Gastrocnemius medialis (tissue), 4 donors: ENCODE measurements around the gene PLPP1. TPM values are rescaled to one million over a fixed set of nuclear protein-coding genes. Genes with fewer than 3 reads are reported as not detected.

Experiments used
- ATAC-seq, 2 donors: fragments of 150-250 bp; one replicate each; pipeline ENCODE4 v1.9.1; 2016
- DNase-seq, 2 donors: peaks; one replicate each; pipeline ENCODE4 v3.0.0-alpha.2; 2019
- H3K27ac ChIP-seq, 4 donors: fragments of 200-600 bp; sonication (generic); 1 replicate in 1 of 4; 2 replicates in 3 of 4; pipeline ENCODE4 v1.5.1; 2016 to 2018; ENCODE audit warnings: mild to moderate bottlenecking in 2 of 4, moderate library complexity in 1 of 4
- H3K27me3 ChIP-seq, 3 donors: fragments of 200-600 bp; sonication (generic) in 2 of 3; 1 replicate in 1 of 3; 2 replicates in 2 of 3; pipeline versions ENCODE4 v1.5.1 to v1.6.0; 2016 to 2019; ENCODE audit warnings: mild to moderate bottlenecking in 1 of 3, moderate library complexity in 1 of 3
- H3K36me3 ChIP-seq, 2 donors: fragments of 200-600 bp; sonication (generic) in 1 of 2; one replicate each; pipeline ENCODE4 v1.5.1; 2017 to 2018
- H3K4me1 ChIP-seq, 2 donors: fragments of 200-600 bp; sonication (generic) in 1 of 2; one replicate each; pipeline ENCODE4 v1.5.1; 2016 to 2017; ENCODE audit warnings: mild to moderate bottlenecking in 2 of 2
- H3K4me3 ChIP-seq, 4 donors: fragments of 200-600 bp; sonication (generic) in 3 of 4; 1 replicate in 1 of 4; 2 replicates in 3 of 4; pipeline ENCODE4 v1.5.1; 2016 to 2019; ENCODE audit warnings: mild to moderate bottlenecking in 2 of 4
- H3K9me3 ChIP-seq, 3 donors: fragments of 200-600 bp; sonication (generic) in 2 of 3; 1 replicate in 1 of 3; 2 replicates in 2 of 3; pipeline ENCODE4 v1.5.1; 2016 to 2019
- CTCF ChIP-seq, 5 experiments: fragments of 450-650 bp in 3 of 5; fragments of 200-600 bp in 2 of 5; sonication (generic) in 2 of 5; IDR thresholded peaks in 4 of 5; conservative IDR thresholded peaks in 1 of 5; 1 replicate in 4 of 5; 2 replicates in 1 of 5; pipeline ENCODE4 v1.5.1; 2016 to 2019; ENCODE audit warnings: antibody characterized with exemption in 5 of 5, mild to moderate bottlenecking in 3 of 5, moderate library complexity in 3 of 5
- POLR2A ChIP-seq, 2 donors: fragments of 450-650 bp; IDR thresholded peaks; one replicate each; pipeline ENCODE4 v1.6.1; 2017; ENCODE audit warnings: antibody characterized with exemption in 2 of 2, mild to moderate bottlenecking in 2 of 2, moderate library complexity in 2 of 2
- in situ Hi-C, 4 donors: fragments of 200-750 bp; cut with MboI; loops; one replicate each; pipeline versions ENCODE4 v1.15.0 to v1.8.0; 2017; ENCODE audit warnings: low sequenced_read_pairs in 4 of 4
- intact Hi-C: fragments of 100-400 bp; cut with DNase I; formaldehyde crosslinking; loops from one replicate; pipeline ENCODE4 v1.15.1; 2023; ENCODE audit warnings: low total_unique reads
- total RNA-seq, 4 donors: library from RNA; depleted of rRNA; stranded (reverse); fragments of >200 nt; gene quantifications; one replicate each; pipeline versions ENCODE4 v1.1.0 to v1.2.3, GENCODE V29; 2016

The PLPP1 gene
- total RNA-seq, 4 donors from 2014 or later: 79.8 to 147 (median 91.5) TPM

- no peak overlapping the region for H3K4me3 ChIP-seq
- intact Hi-C loops: no loop called here
- ATAC-seq (no peak), DNase-seq (no peak)
- H3K36me3 ChIP-seq: no peaks in the 10 kb centered on the region
- peak overlapping the region in 3 of 4 donors; percentile 21 to 31 (median 31) for H3K27ac ChIP-seq
- in situ Hi-C loops: no loop called here
- no peaks in the 10 kb centered on the region for H3K9me3 ChIP-seq
- TF ChIP-seq POLR2A (IDR thresholded peaks at IDR 0.05) (no peak), CTCF (IDR thresholded peaks at IDR 0.05 in 4 of 5, conservative IDR thresholded peaks at IDR 0.05 in 1 of 5) (no peak)
- H3K27me3 ChIP-seq: no peaks in the 10 kb centered on the region
- peaks cover 69 to 72% of the 10 kb centered on the region in 2 donors for H3K4me1 ChIP-seq
Measured at GRCh38 chr5:55517804-55518203, 17.0 kb downstream of the PLPP1 start.

- ATAC-seq (no peak), DNase-seq (no peak)
- H3K4me3 ChIP-seq: no peak overlapping the region
- peaks cover 55 to 66% of the 10 kb centered on the region in 2 donors for H3K4me1 ChIP-seq
- no peaks in the 10 kb centered on the region for H3K9me3 ChIP-seq
- in situ Hi-C loops (no loop called here), intact Hi-C loops (no loop called here)
- H3K27me3 ChIP-seq: no peaks in the 10 kb centered on the region
- H3K27ac ChIP-seq: peak overlapping the region in 3 of 4 donors; percentile 67 to 81 (median 70)
- TF ChIP-seq POLR2A (IDR thresholded peaks at IDR 0.05) (no peak), CTCF (IDR thresholded peaks at IDR 0.05 in 4 of 5, conservative IDR thresholded peaks at IDR 0.05 in 1 of 5) (no peak)
- no peaks in the 10 kb centered on the region for H3K36me3 ChIP-seq
Measured at GRCh38 chr5:55511010-55511409, 23.8 kb downstream of the PLPP1 start.

- peak in 1 of 2 donors; percentile 32 for ATAC-seq
- in situ Hi-C loops: no loop called here
- intact Hi-C loops: no loop called here
- DNase-seq: no peak
- peaks cover 53 to 65% of the 10 kb centered on the region in 2 donors for H3K4me1 ChIP-seq
- no peak for TF ChIP-seq CTCF (IDR thresholded peaks at IDR 0.05 in 4 of 5, conservative IDR thresholded peaks at IDR 0.05 in 1 of 5)
- no peak for TF ChIP-seq POLR2A (IDR thresholded peaks at IDR 0.05)
- H3K4me3 ChIP-seq: no peak overlapping the region
- no peaks in the 10 kb centered on the region for H3K27me3 ChIP-seq
- H3K27ac ChIP-seq: peak overlapping the region in 3 of 4 donors; percentile 67 to 81 (median 70)
- no peaks in the 10 kb centered on the region for H3K36me3 ChIP-seq
- H3K9me3 ChIP-seq: no peaks in the 10 kb centered on the region
Measured at GRCh38 chr5:55510523-55510880, 24.3 kb downstream of the PLPP1 start.

GRCh38 chr5:55509796-55510522 lies 24.8 kb downstream of the PLPP1 start:
- H3K36me3 ChIP-seq: no peaks in the 10 kb centered on the region
- H3K27ac ChIP-seq: peak overlapping the region; percentile 59 to 81 (median 68)
- peak overlapping the region; percentile 12 to 21 (median 14) for H3K4me3 ChIP-seq
- no peak for DNase-seq
- H3K27me3 ChIP-seq: no peaks in the 10 kb centered on the region
- intact Hi-C loops (no loop called here), in situ Hi-C loops (no loop called here)
- H3K4me1 ChIP-seq: peaks cover 48 to 60% of the 10 kb centered on the region in 2 donors
- H3K9me3 ChIP-seq: no peaks in the 10 kb centered on the region
- TF ChIP-seq POLR2A (IDR thresholded peaks at IDR 0.05) (no peak), CTCF (IDR thresholded peaks at IDR 0.05 in 4 of 5, conservative IDR thresholded peaks at IDR 0.05 in 1 of 5) (no peak)
- peak; percentile 60 to 67 for ATAC-seq
